Gastroesophageal sphincter (tissue), 4 donors: ENCODE measurements around the gene HSPB7. TPM values are rescaled to one million over a fixed set of nuclear protein-coding genes. Genes with fewer than 3 reads are reported as not detected.
"Not testable (repeated sequence)": the region's sequence is repeated elsewhere in the genome, so short reads cannot be mapped to it uniquely, and the experiment has no call there.

Source experiments
- ATAC-seq: fragments of 150-250 bp; one replicate; pipeline ENCODE4 v1.9.1; 2016; ENCODE audit warnings: mild to moderate bottlenecking, moderate library complexity
- H3K27ac ChIP-seq, 4 donors: fragments of 200-600 bp; sonication (generic) in 3 of 4; 1 replicate in 3 of 4; 2 replicates in 1 of 4; pipeline ENCODE4 v1.5.1; 2016 to 2019
- H3K27me3 ChIP-seq: fragments of 200-600 bp; sonication (generic); one replicate; pipeline ENCODE4 v1.5.1; 2019
- H3K36me3 ChIP-seq, 2 donors: fragments of 200-600 bp; sonication (generic); one replicate each; pipeline ENCODE4 v1.5.1; 2019; ENCODE audit warnings: control low read depth in 1 of 2
- H3K4me1 ChIP-seq, 3 donors: fragments of 200-600 bp; sonication (generic); 1 replicate in 2 of 3; 2 replicates in 1 of 3; pipeline ENCODE4 v1.5.1; 2016 to 2019; ENCODE audit warnings: control low read depth in 2 of 3
- H3K4me3 ChIP-seq, 2 donors: fragments of 200-600 bp; sonication (generic); one replicate each; pipeline ENCODE4 v1.5.1; 2019; ENCODE audit warnings: mild to moderate bottlenecking in 1 of 2, moderate library complexity in 1 of 2
- H3K9me3 ChIP-seq, 3 donors: fragments of 200-600 bp; sonication (generic); one replicate each; pipeline ENCODE4 v1.5.1; 2017 to 2019; ENCODE audit warnings: control low read depth in 2 of 3
- CTCF ChIP-seq, 4 experiments: fragments of 200-600 bp in 2 of 4; fragments of 450-650 bp in 2 of 4; sonication (generic) in 1 of 4; IDR thresholded peaks; one replicate each; pipeline ENCODE4 v1.5.1; 2017 to 2019; ENCODE audit warnings: antibody characterized with exemption in 4 of 4, mild to moderate bottlenecking in 2 of 4, moderate library complexity in 2 of 4
- EP300 ChIP-seq: sonication (generic); formaldehyde crosslinking; IDR thresholded peaks from one replicate; pipeline ENCODE4 v1.6.1; 2017; ENCODE audit warnings: antibody characterized with exemption, mild to moderate bottlenecking
- POLR2A ChIP-seq, 2 donors: fragments of 450-650 bp; IDR thresholded peaks; one replicate each; pipeline ENCODE4 v1.6.1; 2017; ENCODE audit warnings: antibody characterized with exemption in 2 of 2, mild to moderate bottlenecking in 2 of 2, moderate library complexity in 1 of 2
- POLR2AphosphoS5 ChIP-seq: sonication (generic); formaldehyde crosslinking; IDR thresholded peaks from one replicate; pipeline ENCODE4 v1.6.1; 2017; ENCODE audit warnings: antibody characterized with exemption
- WGBS, 2 donors: methylation state at CpG; one replicate each; pipeline ENCODE4 v1.1.5; 2018; ENCODE audit warnings: low coverage in 1 of 2; 5-methylcytosine and 5-hydroxymethylcytosine counted together
- total RNA-seq, 4 donors: library from RNA; depleted of rRNA; stranded (reverse); fragments of >200 nt; gene quantifications; one replicate each; pipeline ENCODE4 v1.1.0, GENCODE V29; 2016

Gene HSPB7
- total RNA-seq, 4 donors from 2014 or later, result 143 to 505 (median 229) TPM

GRCh38 chr1:15983275-15983674 lies 34.6 kb downstream of the HSPB7 start:
- no peak overlapping the region for H3K4me3 ChIP-seq
- H3K36me3 ChIP-seq, result no peaks in the 10 kb centered on the region
- no peaks in the 10 kb centered on the region for H3K9me3 ChIP-seq
- H3K27ac ChIP-seq, result peak overlapping the region in 1 of 4 donors; percentile 32
- ATAC-seq, result no peak
- H3K4me1 ChIP-seq, result no peaks in the 10 kb centered on the region
- whole genome bisulfite sequencing, 2 donors, result 14 to 16% methylated on average over 1 of the region's 1 CpG
- TF ChIP-seq POLR2AphosphoS5 (no peak), POLR2A (IDR thresholded peaks at IDR 0.05) (no peak), CTCF (IDR thresholded peaks at IDR 0.05) (no peak), EP300 (no peak)
- no peaks in the 10 kb centered on the region for H3K27me3 ChIP-seq

GRCh38 chr1:15981679-15982078 lies 36.2 kb downstream of the HSPB7 start:
- no peak overlapping the region for H3K4me3 ChIP-seq
- no peaks in the 10 kb centered on the region for H3K36me3 ChIP-seq
- H3K27me3 ChIP-seq, result no peaks in the 10 kb centered on the region
- 89 to 91% methylated on average over 3 of the region's 3 CpGs for WGBS, 2 donors
- ATAC-seq, result no peak
- H3K4me1 ChIP-seq, result peaks cover 0 to under 1% (median 0%) of the 10 kb centered on the region in 3 donors
- TF ChIP-seq CTCF (IDR thresholded peaks at IDR 0.05) (no peak), POLR2A (IDR thresholded peaks at IDR 0.05) (no peak), EP300 (no peak), POLR2AphosphoS5 (no peak)
- H3K27ac ChIP-seq, result no peak overlapping the region
- no peaks in the 10 kb centered on the region for H3K9me3 ChIP-seq

GRCh38 chr1:15977947-15978346 lies 39.9 kb downstream of the HSPB7 start:
- not testable (repeated sequence) for H3K9me3 ChIP-seq, ATAC-seq, H3K27me3 ChIP-seq

GRCh38 chr1:15975805-15976680 lies 41.8 kb downstream of the HSPB7 start, which contains the start of gene ZBTB17:
Gene ZBTB17 (minus strand): TSS chr1:15976101. CDS start chr1:15948495, 27,606 bp downstream.
- Histone ChIP-seq H3K4me3 (peak within 1 kb of the TSS; percentile 81 to 96), H3K27me3 (no peaks in the 10 kb centered on the region), H3K4me1 (peaks cover 0 to 31% (median 8%) of the 10 kb centered on the region in 3 donors), H3K27ac (peak within 1 kb of the TSS; percentile 34 to 89 (median 78)), H3K36me3 (peaks cover 0 to 18% of the 10 kb centered on the region in 2 donors), H3K9me3 (no peaks in the 10 kb centered on the region)
- peak in 3 of 4 experiments; percentile 8 to 21 (median 19) for TF ChIP-seq CTCF (IDR thresholded peaks at IDR 0.05)
- TF ChIP-seq POLR2A (IDR thresholded peaks at IDR 0.05), result peak; percentile 54 to 69
- TF ChIP-seq POLR2AphosphoS5, result peak; percentile 75
- no peak for TF ChIP-seq EP300
- ATAC-seq, result peak; percentile 98
- 35 to 37% methylated on average over 9 of the region's 47 CpGs for WGBS, 2 donors

More at GRCh38 chr1:15977947-15978346, 39.9 kb downstream of the HSPB7 start:
- 88 to 94% methylated on average over 3 to 4 of the region's 4 CpGs for WGBS, 2 donors
- H3K4me1 ChIP-seq, result peaks cover 0 to 31% (median 8%) of the 10 kb centered on the region in 3 donors
- H3K4me3 ChIP-seq, H3K36me3 ChIP-seq, H3K27ac ChIP-seq: not testable (repeated sequence)

GRCh38 chr1:15975358-15975804 lies 42.5 kb downstream of the HSPB7 start:
- peaks cover 0 to 24% of the 10 kb centered on the region in 2 donors for H3K36me3 ChIP-seq
- no peaks in the 10 kb centered on the region for H3K27me3 ChIP-seq
- WGBS, 2 donors, result 1% methylated on average over 12 of the region's 47 CpGs; no CpG with 5 or more reads in 1 of the 2 donors
- peak overlapping the region; percentile 81 to 96 for H3K4me3 ChIP-seq
- peaks cover 0 to 31% (median 8%) of the 10 kb centered on the region in 3 donors for H3K4me1 ChIP-seq
- H3K9me3 ChIP-seq, result no peaks in the 10 kb centered on the region
- peak overlapping the region; percentile 34 to 89 (median 78) for H3K27ac ChIP-seq
- TF ChIP-seq POLR2AphosphoS5, result no peak
- peak in 1 of 4 experiments; percentile 43 for TF ChIP-seq CTCF (IDR thresholded peaks at IDR 0.05)
- ATAC-seq, result peak; percentile 50
